Muscle layer of duodenum (tissue), 2 donors: ENCODE measurements around the gene IRF2BPL.

Experiments used
- H3K27ac ChIP-seq: one replicate; pipeline ENCODE4 v1.7.0; 2013; ENCODE audit warnings: mild to moderate bottlenecking, low read length
- H3K27me3 ChIP-seq: one replicate; pipeline ENCODE4 v1.7.0; 2013; ENCODE audit warnings: low read depth, mild to moderate bottlenecking, control low read depth, low read length
- H3K36me3 ChIP-seq, 2 donors: one replicate each; pipeline ENCODE4 v1.7.0; 2013; ENCODE audit warnings: low read length in 2 of 2, control low read depth in 1 of 2, mild to moderate bottlenecking in 1 of 2; ENCODE audit not compliant: insufficient read depth in 2 of 2, control insufficient read depth in 1 of 2
- H3K4me1 ChIP-seq, 2 donors: one replicate each; pipeline ENCODE4 v1.7.0; 2013; ENCODE audit warnings: low read length in 2 of 2, mild to moderate bottlenecking in 2 of 2, control low read depth in 1 of 2, moderate library complexity in 1 of 2; ENCODE audit not compliant: insufficient read depth in 2 of 2, control insufficient read depth in 1 of 2
- H3K4me3 ChIP-seq, 2 donors: one replicate each; pipeline ENCODE4 v1.7.0; 2013; ENCODE audit warnings: low read length in 2 of 2, low read depth in 1 of 2, mild to moderate bottlenecking in 1 of 2
- H3K9me3 ChIP-seq, 2 donors: one replicate each; pipeline ENCODE4 v1.7.0; 2013; ENCODE audit warnings: low read length in 2 of 2, control low read depth in 1 of 2, mild to moderate bottlenecking in 1 of 2; ENCODE audit not compliant: control insufficient read depth in 1 of 2
- donor health status: healthy.

The IRF2BPL gene

DNA sequence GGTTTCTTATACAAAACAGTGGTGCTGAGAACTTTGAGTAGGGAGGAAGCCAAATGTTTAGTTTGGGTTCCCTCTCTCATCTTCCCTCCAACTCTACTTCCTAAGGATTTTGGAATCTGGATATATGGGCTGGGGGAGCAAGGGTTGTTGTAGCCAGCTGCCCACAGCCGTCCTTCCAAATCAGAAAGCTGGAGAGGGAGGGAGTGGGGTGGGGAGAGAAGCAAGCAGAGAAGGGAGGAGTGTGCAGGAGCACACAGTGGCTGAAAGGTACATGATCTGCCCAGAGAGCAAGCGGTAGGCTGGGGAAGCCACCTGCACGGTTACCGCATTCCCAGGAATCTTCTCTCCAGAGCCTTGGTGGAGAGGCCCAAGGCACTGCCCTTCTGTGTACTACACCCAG lies 52.7 kb downstream of the IRF2BPL start:
- no peaks in the 10 kb centered on the region for H3K9me3 ChIP-seq
- H3K4me3 ChIP-seq, result no peak overlapping the region
- H3K27me3 ChIP-seq, result no peaks in the 10 kb centered on the region
- H3K27ac ChIP-seq, result no peak overlapping the region
- no peaks in the 10 kb centered on the region for H3K4me1 ChIP-seq
- H3K36me3 ChIP-seq, result no peaks in the 10 kb centered on the region

DNA sequence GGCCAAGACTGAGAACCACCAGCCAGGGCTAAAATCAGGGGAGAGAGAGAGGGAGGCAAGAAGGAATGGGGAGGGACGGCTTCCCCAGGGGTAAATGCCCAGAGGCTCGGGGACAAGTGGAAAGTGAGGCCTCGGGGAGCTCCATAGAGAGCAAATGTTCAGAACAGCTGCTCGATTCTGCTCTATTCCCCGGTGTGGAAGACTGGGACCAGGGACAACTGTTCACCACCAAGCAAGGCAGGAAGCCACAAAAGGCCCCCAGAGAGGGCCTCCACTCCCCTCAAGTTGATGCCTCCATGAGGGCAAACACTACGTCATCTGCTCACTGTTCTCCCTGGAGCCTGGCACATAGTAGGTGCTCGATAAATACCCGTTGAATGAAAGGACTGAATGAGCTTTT lies 53.5 kb downstream of the IRF2BPL start:
- no peaks in the 10 kb centered on the region for H3K27me3 ChIP-seq
- H3K4me1 ChIP-seq, result no peaks in the 10 kb centered on the region
- no peaks in the 10 kb centered on the region for H3K9me3 ChIP-seq
- no peaks in the 10 kb centered on the region for H3K36me3 ChIP-seq
- no peak overlapping the region for H3K27ac ChIP-seq
- no peak overlapping the region for H3K4me3 ChIP-seq
